CD1c-positive myeloid dendritic cell (primary cell): ENCODE data around the gene CD34.

ENCODE experiments used
- DNase-seq: peaks from one replicate; pipeline ENCODE4 v3.0.0-alpha.2; 2016; ENCODE audit errors: extremely low spot score

Gene CD34

GRCh38 chr1:207833381-207833780 lies 77.5 kb downstream of the CD34 start:
- DNase-seq = peak; percentile 55

- no peak for DNase-seq
Measured at GRCh38 chr1:207832796-207833195, 78.1 kb downstream of the CD34 start.

- DNase-seq = peak; percentile 71
Measured at GRCh38 chr1:207831517-207832327, 79.2 kb downstream of the CD34 start.
